OCI-LY3 (cell line): ENCODE data around the gene WSB1.

Experiments used
- H2AFZ ChIP-seq: fragments of 200-600, 300-600 bp; shearing (Covaris generic); 2 replicates; pipeline ENCODE4 v1.6.0; 2014; ENCODE audit warnings: antibody characterized with exemption, low read depth, low read length
- H3K27ac ChIP-seq: fragments of 200-600, 300-600 bp; sonication (generic); 2 replicates; pipeline ENCODE4 v1.5.1; 2014; ENCODE audit warnings: mild to moderate bottlenecking, low read length, moderate library complexity, mixed read lengths
- H3K27me3 ChIP-seq: fragments of 200-600, 300-600 bp; sonication (generic); 2 replicates; pipeline ENCODE4 v1.6.1; 2014; ENCODE audit warnings: low read depth, low read length, mixed read lengths
- H3K36me3 ChIP-seq: fragments of 200-600, 300-600 bp; sonication (generic); replicated peaks from 2 replicates; pipeline ENCODE3; 2014; ENCODE audit warnings: low read depth, low read length, mixed read lengths
- H3K4me1 ChIP-seq: fragments of 300-600, 200-600 bp; sonication (generic); 2 replicates; pipeline ENCODE4 v1.6.1; 2014; ENCODE audit warnings: low read length, mixed read lengths
- H3K4me2 ChIP-seq: fragments of 200-600, 300-600 bp; sonication (generic); 2 replicates; pipeline ENCODE4 v1.6.1; 2014; ENCODE audit warnings: low read length, mixed read lengths
- H3K4me3 ChIP-seq: fragments of 300-600, 200-600 bp; sonication (generic); 2 replicates; pipeline ENCODE4 v1.5.1; 2014; ENCODE audit warnings: antibody characterized with exemption, mild to moderate bottlenecking, low read length, moderate library complexity
- H3K79me2 ChIP-seq: fragments of 300-600, 200-600 bp; shearing (Covaris generic); 2 replicates; pipeline ENCODE4 v1.6.1; 2014; ENCODE audit warnings: mild to moderate bottlenecking, low read length, mixed read lengths
- H3K9ac ChIP-seq: fragments of 300-600, 200-600 bp; shearing (Covaris generic); 2 replicates; pipeline ENCODE4 v1.6.0; 2014; ENCODE audit warnings: mild to moderate bottlenecking, low read length, moderate library complexity
- H3K9me3 ChIP-seq: fragments of 200-600, 300-600 bp; shearing (Covaris generic); 2 replicates; pipeline ENCODE4 v1.6.1; 2014; ENCODE audit warnings: low read length, mixed read lengths; ENCODE audit not compliant: insufficient read depth
- H4K20me1 ChIP-seq: fragments of 200-600, 300-600 bp; sonication (generic); 2 replicates; pipeline ENCODE4 v1.6.1; 2016; ENCODE audit warnings: low read length, mixed read lengths; ENCODE audit not compliant: insufficient read depth
- EZH2phosphoT487 ChIP-seq: fragments of 200-600 bp; shearing (Covaris generic); IDR thresholded peaks from 2 replicates; pipeline ENCODE4 v1.6.1; 2018; ENCODE audit warnings: antibody characterized with exemption, mixed run types, low read depth
- TF ChIP-seq, protein P1 (sequence below): fragments of 200-600, 300-600 bp; sonication (generic); IDR thresholded peaks from 2 replicates; pipeline ENCODE4 v1.5.1; 2014; ENCODE audit warnings: antibody characterized with exemption, low read length, low read depth

Gene WSB1

DNA sequence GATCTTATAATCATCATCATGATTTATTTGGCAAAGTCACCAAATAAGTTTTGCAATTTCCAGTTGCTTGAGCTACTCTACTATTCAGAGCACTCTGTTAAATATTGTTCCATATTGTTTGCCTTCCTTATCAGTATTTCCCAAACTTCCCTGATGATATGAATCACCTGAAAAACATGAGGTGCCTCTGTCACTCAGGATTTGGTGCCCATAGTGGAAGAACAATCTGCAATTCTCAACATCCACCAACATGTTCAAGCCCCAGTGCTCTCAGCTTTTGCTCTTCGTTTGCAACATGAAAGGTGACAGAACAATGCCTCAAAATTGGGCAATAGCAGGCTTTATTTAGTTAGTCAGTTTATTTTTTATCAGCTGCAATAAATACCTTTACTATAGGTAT is 28.6 kb upstream of the WSB1 start:
- H3K4me2 ChIP-seq: no peak overlapping the region
- H3K9ac ChIP-seq: no peak overlapping the region
- H3K27ac ChIP-seq: no peak overlapping the region
- no peak overlapping the region for H2AFZ ChIP-seq
- TF ChIP-seq, protein P1, sequence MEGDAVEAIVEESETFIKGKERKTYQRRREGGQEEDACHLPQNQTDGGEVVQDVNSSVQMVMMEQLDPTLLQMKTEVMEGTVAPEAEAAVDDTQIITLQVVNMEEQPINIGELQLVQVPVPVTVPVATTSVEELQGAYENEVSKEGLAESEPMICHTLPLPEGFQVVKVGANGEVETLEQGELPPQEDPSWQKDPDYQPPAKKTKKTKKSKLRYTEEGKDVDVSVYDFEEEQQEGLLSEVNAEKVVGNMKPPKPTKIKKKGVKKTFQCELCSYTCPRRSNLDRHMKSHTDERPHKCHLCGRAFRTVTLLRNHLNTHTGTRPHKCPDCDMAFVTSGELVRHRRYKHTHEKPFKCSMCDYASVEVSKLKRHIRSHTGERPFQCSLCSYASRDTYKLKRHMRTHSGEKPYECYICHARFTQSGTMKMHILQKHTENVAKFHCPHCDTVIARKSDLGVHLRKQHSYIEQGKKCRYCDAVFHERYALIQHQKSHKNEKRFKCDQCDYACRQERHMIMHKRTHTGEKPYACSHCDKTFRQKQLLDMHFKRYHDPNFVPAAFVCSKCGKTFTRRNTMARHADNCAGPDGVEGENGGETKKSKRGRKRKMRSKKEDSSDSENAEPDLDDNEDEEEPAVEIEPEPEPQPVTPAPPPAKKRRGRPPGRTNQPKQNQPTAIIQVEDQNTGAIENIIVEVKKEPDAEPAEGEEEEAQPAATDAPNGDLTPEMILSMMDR: no peak
- TF ChIP-seq EZH2phosphoT487: no peak
- H3K79me2 ChIP-seq: no peaks in the 10 kb centered on the region
- no peaks in the 10 kb centered on the region for H4K20me1 ChIP-seq
- H3K27me3 ChIP-seq: peaks cover 68% of the 10 kb centered on the region
- no peaks in the 10 kb centered on the region for H3K9me3 ChIP-seq
- H3K4me3 ChIP-seq: no peak overlapping the region
- no peaks in the 10 kb centered on the region for H3K36me3 ChIP-seq
- no peaks in the 10 kb centered on the region for H3K4me1 ChIP-seq

DNA sequence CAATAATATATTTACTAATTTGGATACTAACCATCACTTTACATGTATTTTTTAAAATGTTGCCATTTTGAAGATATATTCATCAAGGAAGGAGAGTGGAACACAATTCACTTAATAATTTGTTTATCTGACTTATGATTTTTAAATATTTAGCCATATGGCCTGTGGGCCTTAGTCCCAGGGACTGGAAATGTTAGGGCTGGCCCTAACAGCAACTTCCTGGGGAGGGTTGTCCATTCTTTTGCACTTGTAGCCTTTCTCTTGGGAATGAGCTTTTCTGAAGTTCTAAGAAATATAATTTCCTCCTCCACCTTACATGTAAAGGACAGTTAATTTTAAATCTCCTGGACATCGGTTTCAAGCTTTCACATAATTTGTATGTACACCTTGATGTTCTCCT is 27.7 kb upstream of the WSB1 start:
- Histone ChIP-seq H3K9me3 (no peaks in the 10 kb centered on the region), H3K9ac (no peak overlapping the region), H3K79me2 (no peaks in the 10 kb centered on the region), H2AFZ (no peak overlapping the region), H3K27me3 (peaks cover 68% of the 10 kb centered on the region), H4K20me1 (no peaks in the 10 kb centered on the region), H3K36me3 (no peaks in the 10 kb centered on the region), H3K4me1 (no peaks in the 10 kb centered on the region), H3K4me3 (no peak overlapping the region), H3K4me2 (no peak overlapping the region), H3K27ac (no peak overlapping the region)
- no peak for TF ChIP-seq EZH2phosphoT487
- TF ChIP-seq, protein P1: no peak

DNA sequence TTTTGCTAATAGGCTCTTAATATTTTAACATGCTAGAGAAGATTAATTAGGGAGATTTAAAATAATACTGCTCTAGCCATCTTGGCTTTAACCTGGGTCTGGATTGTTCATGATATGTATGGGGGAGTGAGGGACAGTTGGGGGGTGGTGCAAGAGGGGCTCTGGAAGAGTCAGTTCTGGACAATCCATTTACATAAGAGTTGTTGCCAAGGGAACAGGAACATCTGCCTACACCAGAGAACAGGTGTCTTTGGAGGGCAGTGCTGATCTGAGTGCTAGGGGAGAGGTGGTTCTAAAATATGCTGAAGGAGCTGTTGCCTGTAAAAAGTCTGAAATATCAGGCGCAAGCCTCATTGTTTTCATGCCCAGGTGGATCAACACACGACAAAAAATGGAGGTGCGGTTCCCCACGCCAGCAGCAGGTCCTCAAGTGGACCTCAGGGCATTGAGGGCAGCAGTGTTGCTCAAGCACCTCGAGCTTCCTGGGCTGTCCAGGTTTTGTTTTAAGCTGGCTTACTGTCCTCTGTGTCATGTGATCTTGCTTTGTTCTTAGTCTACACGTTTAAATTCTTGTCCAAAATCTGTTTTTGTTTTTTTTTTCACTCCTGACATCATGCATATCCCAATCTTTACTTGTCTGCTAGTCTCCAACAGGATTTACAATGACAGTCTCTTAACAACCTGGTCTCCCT is 25.4 kb upstream of the WSB1 start:
- Histone ChIP-seq H3K27me3 (peaks cover 60% of the 10 kb centered on the region), H3K4me2 (no peak overlapping the region), H3K4me1 (no peaks in the 10 kb centered on the region), H2AFZ (no peak overlapping the region), H3K4me3 (no peak overlapping the region), H3K9me3 (no peaks in the 10 kb centered on the region), H3K79me2 (no peaks in the 10 kb centered on the region), H3K27ac (no peak overlapping the region), H3K36me3 (no peaks in the 10 kb centered on the region), H3K9ac (no peak overlapping the region), H4K20me1 (no peaks in the 10 kb centered on the region)
- TF ChIP-seq, protein P1: no peak
- TF ChIP-seq EZH2phosphoT487: no peak

DNA sequence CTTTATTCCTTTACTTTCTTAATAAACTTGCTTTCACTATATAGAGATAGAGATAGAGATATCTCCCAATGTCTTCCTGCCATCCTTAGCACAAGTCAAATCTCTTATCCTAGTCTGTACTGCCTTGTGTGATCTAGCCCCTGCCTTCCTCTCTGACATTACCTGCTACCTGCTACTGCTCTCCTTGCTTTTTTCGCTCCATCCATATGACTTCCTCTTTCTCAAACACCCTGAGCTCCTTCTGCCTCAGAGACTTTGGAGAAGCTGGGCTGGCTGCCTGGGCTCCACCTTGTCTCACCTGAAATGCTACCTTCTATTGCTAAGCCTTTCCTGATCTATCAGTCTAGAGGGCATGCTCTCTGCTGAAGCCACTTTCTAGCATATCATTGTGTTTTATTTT is 24.7 kb upstream of the WSB1 start:
- no peak overlapping the region for H2AFZ ChIP-seq
- H3K4me1 ChIP-seq: no peaks in the 10 kb centered on the region

More for the DNA sequence above, 24.7 kb upstream of the WSB1 start:
- no peak overlapping the region for H3K4me3 ChIP-seq
- no peaks in the 10 kb centered on the region for H4K20me1 ChIP-seq
- TF ChIP-seq EZH2phosphoT487: no peak
- TF ChIP-seq, protein P1: no peak
- no peak overlapping the region for H3K9ac ChIP-seq
- H3K36me3 ChIP-seq: no peaks in the 10 kb centered on the region
- no peaks in the 10 kb centered on the region for H3K79me2 ChIP-seq
- no peak overlapping the region for H3K27ac ChIP-seq
- no peaks in the 10 kb centered on the region for H3K9me3 ChIP-seq
- H3K4me2 ChIP-seq: no peak overlapping the region
- peaks cover 64% of the 10 kb centered on the region for H3K27me3 ChIP-seq
